T47D (cell line): ENCODE data around the gene KSR2.
A peak's percentile ranks its signal among the peaks of the same experiment; 100 is the strongest.
"Not testable (repeated sequence)": the region's sequence is repeated elsewhere in the genome, so short reads cannot be mapped to it uniquely, and the experiment has no call there.

Experiments
- DNase-seq, 2 experiments: peaks; one replicate each; pipeline versions ENCODE4 v3.0.0 to v3.0.0-alpha.2; 2011 to 2012; ENCODE audit warnings: low read depth in 1 of 2, low spot score in 1 of 2
- JUND ChIP-seq: IDR thresholded peaks from 2 replicates; pipeline ENCODE4 v1.6.1; 2012; ENCODE audit warnings: low read depth
- in situ Hi-C: cut with HindIII; loops from 2 replicates; pipeline ENCODE4 v1.10.0; 2016; ENCODE audit warnings: low sequenced_read_pairs, low pct_unique_long_range_greater_than_20kb

The KSR2 gene

DNA sequence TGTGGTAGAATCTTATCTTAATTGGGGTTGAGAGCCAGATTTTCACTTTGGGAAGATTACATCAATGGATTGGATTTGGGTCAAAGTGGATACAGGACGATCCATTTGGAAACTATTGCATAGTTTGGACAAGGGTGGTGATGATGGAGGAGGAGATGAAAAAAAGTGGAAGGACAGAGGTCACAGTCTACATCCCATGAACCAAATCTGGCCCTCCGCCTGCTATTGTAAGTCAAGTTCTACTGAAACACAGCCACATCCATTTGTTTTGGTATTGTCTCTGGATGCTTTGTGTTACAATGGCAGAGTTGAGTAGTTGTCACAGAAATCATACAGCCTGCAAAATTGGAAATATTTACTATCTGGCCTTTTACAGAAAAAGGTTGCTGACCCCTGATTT, 310.6 kb downstream of the KSR2 start:
- TF ChIP-seq JUND, result no peak
- DNase-seq, result no peak
- in situ Hi-C loops, result no loop called here

DNA sequence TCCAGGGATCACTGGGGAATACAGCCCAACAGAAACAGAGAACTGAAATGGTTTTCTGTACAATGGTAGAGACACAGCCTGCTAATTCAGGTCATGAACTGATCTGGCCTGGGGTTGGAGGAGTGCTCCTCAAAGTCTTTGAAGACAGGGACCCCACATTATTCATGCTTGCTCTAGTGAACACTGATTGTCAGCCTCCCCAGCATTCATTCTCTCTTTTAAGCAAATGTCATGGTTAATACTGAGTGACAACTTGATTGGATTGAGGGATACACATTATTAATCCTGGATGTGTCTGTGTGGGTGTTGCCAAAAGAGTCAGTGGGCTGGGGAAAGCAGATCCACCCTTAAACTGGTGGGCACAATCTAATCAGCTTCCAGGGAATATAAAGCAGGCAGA, 319.0 kb downstream of the KSR2 start:
- no peak for DNase-seq
- no peak for TF ChIP-seq JUND
- in situ Hi-C loops, result no loop called here

DNA sequence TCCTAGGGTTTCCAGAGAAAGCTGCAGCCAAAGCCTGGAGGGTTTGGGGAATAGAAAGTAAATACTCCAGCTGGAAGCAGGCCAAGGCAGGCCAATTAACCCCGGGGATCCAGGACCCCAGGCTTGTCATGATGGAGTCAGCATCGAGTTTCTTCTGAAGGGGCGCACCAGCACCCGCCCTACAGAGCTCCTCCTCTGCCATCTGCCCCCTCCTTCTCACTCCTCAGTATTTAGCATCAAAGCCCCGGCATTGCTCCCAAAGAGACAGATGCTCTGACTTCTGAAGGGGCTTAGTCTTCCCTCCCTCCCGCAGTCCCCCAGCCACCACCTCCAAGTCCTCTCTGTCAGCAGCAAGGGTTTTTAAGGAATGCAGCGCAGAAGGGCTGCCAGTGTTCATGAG, 322.3 kb downstream of the KSR2 start:
- no peak for DNase-seq
- TF ChIP-seq JUND, result no peak
- in situ Hi-C loops, result no loop called here

DNA sequence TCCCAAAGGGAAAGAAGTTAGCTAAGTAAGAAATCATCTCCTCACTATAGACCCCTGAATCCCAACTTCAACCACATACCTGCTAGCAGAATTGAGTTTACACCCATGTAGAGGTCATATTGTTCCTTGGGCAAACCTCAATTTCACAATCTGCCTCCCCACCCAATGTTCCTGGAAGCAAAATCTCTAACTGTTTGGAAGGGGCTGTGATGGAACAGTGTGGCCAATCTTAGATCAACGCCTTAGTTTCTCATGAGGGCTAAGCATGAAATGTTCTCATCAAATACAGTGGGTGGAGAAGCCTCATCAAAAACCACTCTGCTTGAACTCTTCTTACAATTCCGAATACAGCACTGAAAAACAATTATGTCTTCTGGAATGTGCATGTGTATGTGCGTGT, 323.3 kb downstream of the KSR2 start:
- in situ Hi-C loops, result no loop called here
- TF ChIP-seq JUND, result no peak
- DNase-seq, result no peak

DNA sequence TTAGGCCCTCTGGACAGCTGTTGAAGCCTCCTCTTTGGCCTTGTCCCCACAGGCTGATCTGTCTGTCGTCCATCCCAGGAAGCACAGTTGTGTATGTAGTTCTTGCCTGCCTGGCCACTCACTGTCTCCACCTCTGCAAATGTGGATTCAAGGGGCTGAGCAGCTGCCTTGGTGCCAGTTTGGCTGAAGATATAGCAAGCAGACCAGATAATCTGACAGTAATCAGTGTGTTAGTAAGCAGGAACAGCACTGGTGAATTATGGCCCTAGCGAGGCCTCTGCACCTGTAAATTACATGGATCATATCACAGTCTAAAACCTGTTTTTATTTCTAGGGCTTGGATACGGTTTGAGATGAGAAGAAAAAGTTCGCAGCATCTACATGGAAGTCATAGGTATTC, 324.8 kb downstream of the KSR2 start:
- DNase-seq, result no peak
- in situ Hi-C loops, result no loop called here

DNA sequence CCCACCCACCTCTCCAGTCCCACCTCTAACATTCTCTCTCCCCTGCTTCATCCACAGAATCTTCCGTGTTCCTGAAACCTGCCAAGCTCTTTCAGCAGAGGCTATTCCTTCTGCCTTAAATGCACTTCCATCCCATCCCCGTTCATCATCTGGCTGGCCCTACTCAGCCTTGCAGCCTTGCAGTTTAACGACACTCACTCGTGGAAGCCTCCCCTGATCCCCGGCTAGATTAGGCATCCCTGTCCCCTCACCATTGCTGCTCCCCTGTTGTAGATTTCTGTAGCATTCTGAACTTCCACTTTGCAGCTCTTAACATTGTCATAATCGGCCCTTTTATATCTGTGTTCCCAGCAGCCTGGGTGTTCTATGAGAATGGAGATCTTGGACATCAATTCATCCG, 326.9 kb downstream of the KSR2 start:
- in situ Hi-C loops, result no loop called here
- DNase-seq, result no peak
- TF ChIP-seq JUND, result no peak

More for the DNA sequence above, 324.8 kb downstream of the KSR2 start:
- TF ChIP-seq JUND, result no peak

DNA sequence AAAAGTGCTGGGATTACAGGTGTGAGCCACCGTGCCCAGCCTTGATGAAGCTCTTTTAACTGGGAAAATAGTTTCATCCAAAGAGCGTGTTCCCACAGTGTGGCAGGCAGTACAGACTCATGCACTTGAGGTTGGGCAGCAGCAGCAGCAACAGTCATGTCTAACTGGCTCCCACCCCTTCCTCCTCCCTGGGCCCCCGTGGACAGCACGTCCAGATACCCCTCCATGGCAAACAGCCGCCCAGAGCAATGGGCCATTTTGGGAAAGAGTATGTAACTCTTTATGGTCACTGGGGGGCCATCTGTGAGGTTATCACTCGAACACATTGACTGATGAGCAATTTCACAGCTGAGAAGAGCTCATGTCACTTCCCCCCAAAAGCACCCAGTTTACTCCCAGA, 328.3 kb downstream of the KSR2 start:
- no peak for TF ChIP-seq JUND
- in situ Hi-C loops, result no loop called here
- no peak for DNase-seq

DNA sequence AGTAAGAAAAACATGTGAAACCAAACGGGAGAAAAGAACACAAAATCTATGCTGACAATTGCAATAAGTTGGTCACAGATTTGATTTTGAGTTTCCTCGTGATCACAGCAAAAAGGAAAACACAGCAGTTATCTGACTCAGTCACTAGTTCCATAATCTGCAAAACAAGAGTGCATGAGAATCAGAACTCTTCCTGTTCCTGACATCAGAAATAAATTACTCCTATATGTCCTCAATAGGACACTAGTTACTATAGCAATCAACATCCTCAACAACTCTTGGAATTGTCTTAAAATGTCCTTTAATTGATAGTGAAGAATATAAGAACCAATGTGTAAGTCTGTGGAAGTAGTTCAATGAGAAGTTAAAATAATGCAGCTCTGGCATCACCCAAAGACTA, 339.3 kb downstream of the KSR2 start:
- TF ChIP-seq JUND, result no peak
- in situ Hi-C loops, result no loop called here
- no peak for DNase-seq

DNA sequence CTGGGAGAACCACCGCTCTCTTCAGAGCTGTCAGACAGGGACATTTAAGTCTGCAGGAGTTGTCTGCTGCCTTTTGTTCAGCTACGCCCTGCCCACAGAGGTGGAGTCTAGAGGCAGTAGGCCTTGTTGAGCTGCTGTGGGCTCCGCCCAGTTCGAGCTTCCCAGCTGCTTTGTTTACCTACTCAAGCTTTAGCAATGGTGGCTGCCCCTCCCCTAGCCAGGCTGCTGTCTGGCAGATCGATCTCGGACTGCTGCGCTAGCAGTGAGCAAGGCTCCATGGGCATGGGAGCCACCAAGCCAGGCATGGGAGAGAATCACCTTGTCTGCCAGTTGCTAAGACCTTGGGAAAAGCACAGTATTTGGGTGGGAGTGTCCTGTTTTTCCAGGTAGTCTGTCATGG, 340.1 kb downstream of the KSR2 start:
- DNase-seq, result peak in 1 of 2 experiments; percentile 65
- in situ Hi-C loops, result not testable (repeated sequence)

DNA sequence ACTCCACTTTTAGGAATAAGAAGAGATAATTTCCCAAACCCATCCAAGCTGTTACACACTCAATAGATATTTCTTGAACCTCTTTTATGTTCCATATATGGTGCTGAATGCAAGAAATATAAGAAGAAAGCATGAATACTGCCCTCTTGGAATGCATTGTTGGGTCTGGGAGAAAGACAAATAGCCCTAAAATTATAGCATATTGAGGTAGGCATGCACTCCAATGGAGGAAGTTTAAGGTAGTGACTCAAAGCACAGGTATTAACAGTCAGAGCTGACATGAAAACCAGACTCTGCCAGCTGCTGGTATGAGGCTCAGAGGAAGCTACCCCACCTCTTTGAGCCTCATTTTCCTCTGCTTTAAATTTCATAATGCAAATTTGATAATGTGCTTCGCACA, 346.0 kb downstream of the KSR2 start:
- TF ChIP-seq JUND, result no peak

DNA sequence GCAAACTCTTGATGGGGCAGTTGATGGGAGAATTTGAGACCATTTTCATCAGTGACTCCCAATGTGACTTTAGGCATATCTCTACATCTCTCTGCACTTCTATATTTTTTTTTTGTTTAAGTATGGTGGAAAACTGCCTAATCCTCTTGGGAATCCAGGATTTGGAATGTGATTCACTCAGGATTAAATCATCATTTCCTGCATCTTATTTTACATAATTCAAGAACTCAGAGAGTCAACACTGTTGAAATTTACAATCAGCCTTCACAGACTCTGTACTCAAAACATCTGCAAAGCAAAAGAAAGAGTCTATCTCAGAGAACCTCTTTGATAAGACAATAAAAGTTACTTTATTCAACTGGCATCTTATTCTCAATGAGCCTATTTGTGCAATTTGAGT, 346.7 kb downstream of the KSR2 start:
- no peak for TF ChIP-seq JUND
- DNase-seq, result no peak
- in situ Hi-C loops, result no loop called here

More for the DNA sequence above, 346.0 kb downstream of the KSR2 start:
- in situ Hi-C loops, result no loop called here
- no peak for DNase-seq

DNA sequence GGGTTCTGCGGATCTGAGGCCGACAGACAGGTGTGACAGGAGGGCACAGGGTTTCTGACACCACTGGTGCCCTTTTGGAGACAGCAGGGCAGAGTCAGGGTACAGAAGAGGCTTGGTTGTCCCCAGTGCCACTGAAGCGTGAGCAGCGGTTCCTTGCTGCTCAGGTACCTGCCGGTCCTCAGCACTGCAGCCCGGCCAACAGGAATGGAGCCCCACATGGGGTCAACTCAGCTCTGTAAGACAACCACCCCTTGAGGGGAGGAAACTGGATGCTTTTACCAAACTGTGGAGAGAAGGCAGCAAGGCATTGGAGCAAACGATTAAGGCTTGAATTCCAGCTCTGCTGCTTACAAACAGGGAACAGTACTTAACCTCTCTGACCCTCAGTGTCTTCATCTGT, 361.0 kb downstream of the KSR2 start:
- no peak for TF ChIP-seq JUND
- no peak for DNase-seq
- in situ Hi-C loops, result no loop called here

DNA sequence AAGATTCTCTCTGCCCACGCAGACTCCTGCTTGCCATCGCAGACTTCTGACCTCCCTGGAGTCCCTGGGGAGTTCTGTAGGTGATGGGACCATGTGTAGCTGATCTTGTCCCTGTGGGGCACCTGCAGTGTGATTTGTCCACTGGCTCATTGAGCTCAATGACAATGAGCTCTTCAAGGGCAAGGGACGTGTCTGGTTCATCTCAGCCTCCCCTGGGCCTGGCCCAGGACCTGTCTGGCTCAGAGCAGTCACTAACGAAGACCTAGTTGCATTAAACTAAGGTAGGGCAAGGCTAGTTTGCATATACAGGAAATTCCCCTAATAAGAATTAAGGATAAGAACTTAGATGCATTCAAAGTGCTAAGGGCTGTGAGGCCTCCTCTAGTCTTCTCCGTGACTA, 361.8 kb downstream of the KSR2 start:
- TF ChIP-seq JUND, result no peak
- in situ Hi-C loops, result no loop called here
- no peak for DNase-seq

DNA sequence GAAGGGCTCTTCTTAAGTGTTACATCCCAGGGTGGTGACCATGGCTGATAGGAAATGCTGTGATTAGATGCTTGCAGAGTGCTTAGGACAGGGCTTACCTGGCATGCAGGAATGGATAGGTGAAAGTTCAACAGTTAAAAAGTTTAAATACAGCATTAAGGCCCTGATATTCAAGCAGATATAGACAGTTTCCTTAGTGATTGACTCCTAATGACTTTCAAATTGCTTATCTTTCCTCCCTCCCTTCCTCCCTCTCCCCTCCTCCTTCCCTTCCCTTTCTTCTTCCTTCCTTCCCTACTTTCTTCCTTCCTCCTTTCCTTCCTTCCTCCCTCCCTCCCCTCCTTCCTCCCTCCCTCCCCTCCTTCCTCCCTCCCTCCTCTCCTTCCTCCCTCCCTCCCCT, 362.8 kb downstream of the KSR2 start:
- no peak for TF ChIP-seq JUND
- in situ Hi-C loops, result no loop called here
- DNase-seq, result no peak
